GM19043 (cell line): ENCODE results near the gene PTH2.
"Not testable (repeated sequence)": the region's sequence is repeated elsewhere in the genome, so short reads cannot be mapped to it uniquely, and the experiment has no call there.

Source experiments
- ATAC-seq: cut with Tn5 transposase; IDR thresholded peaks from one replicate; pipeline ENCODE4 v1.9.1; 2021; ENCODE audit warnings: low read depth; ENCODE audit not compliant: unreplicated experiment

The PTH2 gene

GRCh38 chr19:49423071-49423984 is at the start of gene PTH2:
TSS of gene PTH2 (minus strand) at chr19:49423441. CDS start at chr19:49423339, 102 bp downstream.
- ATAC-seq: no peak

- no peak for ATAC-seq
Measured at GRCh38 chr19:49472936-49473335, 49.7 kb upstream of the PTH2 start.

- no peak for ATAC-seq
Measured at GRCh38 chr19:49470615-49470978, 47.4 kb upstream of the PTH2 start.

- no peak for ATAC-seq
Measured at GRCh38 chr19:49469828-49470614, 46.8 kb upstream of the PTH2 start.

- peak; percentile 60 for ATAC-seq
Measured at GRCh38 chr19:49468746-49469447, 45.7 kb upstream of the PTH2 start.

GRCh38 chr19:49468199-49468598 is 45.0 kb upstream of the PTH2 start:
- no peak for ATAC-seq

- ATAC-seq: no peak
Measured at GRCh38 chr19:49465371-49465770, 42.1 kb upstream of the PTH2 start.

- no peak for ATAC-seq
Measured at GRCh38 chr19:49463960-49464740, 40.9 kb upstream of the PTH2 start.

- no peak for ATAC-seq
Measured at GRCh38 chr19:49462492-49462891, 39.3 kb upstream of the PTH2 start.

- no peak for ATAC-seq
Measured at GRCh38 chr19:49461656-49462055, 38.4 kb upstream of the PTH2 start.

- ATAC-seq: not testable (repeated sequence)
Measured at GRCh38 chr19:49461130-49461529, 37.9 kb upstream of the PTH2 start.

- ATAC-seq: no peak
Measured at GRCh38 chr19:49459388-49459787, 36.1 kb upstream of the PTH2 start.

- ATAC-seq: no peak
Measured at GRCh38 chr19:49458567-49458903, 35.3 kb upstream of the PTH2 start.

- no peak for ATAC-seq
Measured at GRCh38 chr19:49456326-49456725, 33.1 kb upstream of the PTH2 start.

- no peak for ATAC-seq
Measured at GRCh38 chr19:49455773-49456172, 32.5 kb upstream of the PTH2 start.

- ATAC-seq: no peak
Measured at GRCh38 chr19:49453757-49454240, 30.6 kb upstream of the PTH2 start.

- peak; percentile 71 for ATAC-seq
Measured at GRCh38 chr19:49453013-49453756, 29.9 kb upstream of the PTH2 start, which contains the start of gene ALDH16A1. TSS of gene ALDH16A1 (plus strand) at chr19:49453225. CDS start at chr19:49453332, 107 bp downstream.

GRCh38 chr19:49451430-49452181 is 28.4 kb upstream of the PTH2 start, which contains the start of gene PIH1D1:
TSS of gene PIH1D1 (minus strand) at chr19:49451814. CDS start at chr19:49451574, 240 bp downstream.
- ATAC-seq: peak; percentile 47

GRCh38 chr19:49450405-49450804 is 27.2 kb upstream of the PTH2 start:
- no peak for ATAC-seq
